Stimulated activated naive CD8-positive, alpha-beta T cell treated with anti-CD3 and anti-CD28 coated beads, Interleukin-15, amount 100 ng/mL, for 72 hours (primary cell): Measurements from ENCODE around the gene SPN.
"Not testable (repeated sequence)": the region's sequence is repeated elsewhere in the genome, so short reads cannot be mapped to it uniquely, and the experiment has no call there.

Experiments
- ATAC-seq: fragments of 150-1000 bp; cut with Tn5 transposase; 2 replicates; pipeline ENCODE4 v1.10.0; 2021; ENCODE audit warnings: mild to moderate bottlenecking, moderate library complexity
- DNase-seq, 2 donors: peaks; one replicate each; pipeline ENCODE4 v3.0.0; 2021 to 2022
- H3K27ac Mint-ChIP-seq, 2 donors: one replicate each; pipeline ENCODE4 v1.8.0; 2022; ENCODE audit warnings: mild to moderate bottlenecking in 2 of 2, mixed read lengths in 2 of 2, moderate library complexity in 2 of 2
- H3K27me3 Mint-ChIP-seq: one replicate; pipeline ENCODE4 v1.8.0; 2022; ENCODE audit warnings: mixed read lengths
- H3K4me1 Mint-ChIP-seq: one replicate; pipeline ENCODE4 v1.8.0; 2022; ENCODE audit warnings: mild to moderate bottlenecking, mixed read lengths
- H3K4me3 Mint-ChIP-seq, 2 donors: one replicate each; pipeline ENCODE4 v1.8.0; 2022; ENCODE audit warnings: mild to moderate bottlenecking in 2 of 2, mixed read lengths in 2 of 2, moderate library complexity in 1 of 2
- H3K9me3 Mint-ChIP-seq, 2 donors: one replicate each; pipeline ENCODE4 v1.8.0; 2022; ENCODE audit warnings: mixed read lengths in 2 of 2

Gene SPN

GRCh38 chr16:29638751-29639150 is 24.3 kb upstream of the SPN start:
- peaks cover 23% of the 10 kb centered on the region for H3K4me1 Mint-ChIP-seq
- H3K27me3 Mint-ChIP-seq, ATAC-seq, H3K9me3 Mint-ChIP-seq, H3K4me3 Mint-ChIP-seq, H3K27ac Mint-ChIP-seq, DNase-seq: not testable (repeated sequence)

GRCh38 chr16:29641561-29641960 is 21.5 kb upstream of the SPN start:
- Mint-ChIP-seq H3K4me3 (peak overlapping the region; percentile 65 to 81), H3K27ac (peak overlapping the region; percentile 61 to 94), H3K4me1 (peaks cover 50% of the 10 kb centered on the region), H3K27me3 (no peaks in the 10 kb centered on the region), H3K9me3 (peaks cover 0 to 6% of the 10 kb centered on the region in 2 donors)
- DNase-seq (no peak), ATAC-seq (peak; percentile 72)

GRCh38 chr16:29643596-29643995 is 19.5 kb upstream of the SPN start:
- DNase-seq (no peak), ATAC-seq (no peak)
- Mint-ChIP-seq H3K4me3 (no peak overlapping the region), H3K27me3 (no peaks in the 10 kb centered on the region), H3K9me3 (peaks cover 0 to 6% of the 10 kb centered on the region in 2 donors), H3K4me1 (peaks cover 50% of the 10 kb centered on the region), H3K27ac (peak overlapping the region; percentile 2 to 41)

GRCh38 chr16:29644338-29644857 is 18.6 kb upstream of the SPN start:
- H3K4me3 Mint-ChIP-seq: peak overlapping the region in 1 of 2 donors; percentile 17
- DNase-seq (no peak), ATAC-seq (peak; percentile 47)
- peak overlapping the region in 1 of 2 donors; percentile 49 for H3K27ac Mint-ChIP-seq
- no peaks in the 10 kb centered on the region for H3K27me3 Mint-ChIP-seq
- H3K4me1 Mint-ChIP-seq: peaks cover 54% of the 10 kb centered on the region
- H3K9me3 Mint-ChIP-seq: peaks cover 0 to 6% of the 10 kb centered on the region in 2 donors

GRCh38 chr16:29644973-29645693 is 17.9 kb upstream of the SPN start:
- H3K4me1 Mint-ChIP-seq: peaks cover 60% of the 10 kb centered on the region
- peaks cover 0 to 6% of the 10 kb centered on the region in 2 donors for H3K9me3 Mint-ChIP-seq
- peak overlapping the region; percentile 73 to 93 for H3K27ac Mint-ChIP-seq
- ATAC-seq (peak; percentile 14), DNase-seq (no peak)
- H3K27me3 Mint-ChIP-seq: no peaks in the 10 kb centered on the region
- peak overlapping the region; percentile 21 to 65 for H3K4me3 Mint-ChIP-seq

GRCh38 chr16:29645694-29646187 is 17.3 kb upstream of the SPN start:
- H3K4me3 Mint-ChIP-seq: peak overlapping the region in 1 of 2 donors; percentile 65
- peak; percentile 70 for ATAC-seq
- no peaks in the 10 kb centered on the region for H3K27me3 Mint-ChIP-seq
- H3K4me1 Mint-ChIP-seq: peaks cover 55% of the 10 kb centered on the region
- DNase-seq: peak in 1 of 2 donors; percentile 43
- peak overlapping the region; percentile 78 to 93 for H3K27ac Mint-ChIP-seq
- H3K9me3 Mint-ChIP-seq: peaks cover 0 to 6% of the 10 kb centered on the region in 2 donors

GRCh38 chr16:29646947-29647346 is 16.1 kb upstream of the SPN start:
- Mint-ChIP-seq H3K27me3 (no peaks in the 10 kb centered on the region), H3K4me1 (peaks cover 43% of the 10 kb centered on the region), H3K27ac (no peak overlapping the region), H3K4me3 (no peak overlapping the region), H3K9me3 (peaks cover 0 to 6% of the 10 kb centered on the region in 2 donors)
- no peak for DNase-seq
- ATAC-seq: no peak

- ATAC-seq (no peak), DNase-seq (no peak)
- peak overlapping the region; percentile 19 to 92 for H3K27ac Mint-ChIP-seq
- peaks cover 36% of the 10 kb centered on the region for H3K4me1 Mint-ChIP-seq
- H3K9me3 Mint-ChIP-seq: peaks cover 0 to 6% of the 10 kb centered on the region in 2 donors
- no peaks in the 10 kb centered on the region for H3K27me3 Mint-ChIP-seq
- H3K4me3 Mint-ChIP-seq: peak overlapping the region in 1 of 2 donors; percentile 59
These were observed 13.2 kb upstream of the SPN start for GRCh38 chr16:29649588-29650494.

GRCh38 chr16:29650771-29651170 is 12.3 kb upstream of the SPN start:
- Mint-ChIP-seq H3K9me3 (peaks cover 0 to 1% of the 10 kb centered on the region in 2 donors), H3K27me3 (no peaks in the 10 kb centered on the region), H3K27ac (no peak overlapping the region), H3K4me3 (no peak overlapping the region), H3K4me1 (peaks cover 27% of the 10 kb centered on the region)
- ATAC-seq (no peak), DNase-seq (no peak)

GRCh38 chr16:29651774-29652349 is 11.2 kb upstream of the SPN start:
- no peak overlapping the region for H3K4me3 Mint-ChIP-seq
- ATAC-seq: no peak
- peaks cover 19% of the 10 kb centered on the region for H3K4me1 Mint-ChIP-seq
- no peak for DNase-seq
- H3K9me3 Mint-ChIP-seq: no peaks in the 10 kb centered on the region
- H3K27ac Mint-ChIP-seq: peak overlapping the region in 1 of 2 donors; percentile 42
- H3K27me3 Mint-ChIP-seq: no peaks in the 10 kb centered on the region

GRCh38 chr16:29653471-29653870 is 9.6 kb upstream of the SPN start:
- Mint-ChIP-seq H3K27me3 (no peaks in the 10 kb centered on the region), H3K4me3 (no peak overlapping the region), H3K9me3 (no peaks in the 10 kb centered on the region), H3K4me1 (peaks cover 19% of the 10 kb centered on the region), H3K27ac (no peak overlapping the region)
- no peak for DNase-seq
- ATAC-seq: no peak

- not testable (repeated sequence) for H3K27me3 Mint-ChIP-seq, H3K27ac Mint-ChIP-seq, DNase-seq, ATAC-seq, H3K9me3 Mint-ChIP-seq, H3K4me3 Mint-ChIP-seq
- H3K4me1 Mint-ChIP-seq: peaks cover 19% of the 10 kb centered on the region
These were observed 9.2 kb upstream of the SPN start for GRCh38 chr16:29653890-29654289.

GRCh38 chr16:29656688-29657523 is 6.1 kb upstream of the SPN start:
- H3K4me1 Mint-ChIP-seq: peaks cover 20% of the 10 kb centered on the region
- H3K27me3 Mint-ChIP-seq: no peaks in the 10 kb centered on the region
- peak overlapping the region in 1 of 2 donors; percentile 12 for H3K27ac Mint-ChIP-seq
- no peak overlapping the region for H3K4me3 Mint-ChIP-seq
- no peak for ATAC-seq
- no peak for DNase-seq
- H3K9me3 Mint-ChIP-seq: no peaks in the 10 kb centered on the region

- ATAC-seq: no peak
- H3K4me1 Mint-ChIP-seq: peaks cover 26% of the 10 kb centered on the region
- H3K27me3 Mint-ChIP-seq: no peaks in the 10 kb centered on the region
These were observed 4.3 kb upstream of the SPN start for GRCh38 chr16:29658705-29659104.

More at GRCh38 chr16:29658705-29659104, 4.3 kb upstream of the SPN start:
- no peak for DNase-seq
- Mint-ChIP-seq H3K4me3 (no peak overlapping the region), H3K27ac (peak overlapping the region in 1 of 2 donors; percentile 59), H3K9me3 (no peaks in the 10 kb centered on the region)
